Esophagus squamous epithelium (tissue), 5 donors: Measurements from ENCODE around the gene CDC42BPG. TPM values are rescaled to one million over a fixed set of nuclear protein-coding genes. Genes with fewer than 3 reads are reported as not detected.

Experiments used
- DNase-seq: peaks from one replicate; lab custom pipeline; 2025; lab: John Stamatoyannopoulos, UW
- H3K27ac ChIP-seq, 4 donors: fragments of 200-600 bp; sonication (generic); one replicate each; pipeline ENCODE4 v1.5.1; 2016 to 2019; ENCODE audit warnings: mild to moderate bottlenecking in 1 of 4
- H3K27me3 ChIP-seq, 4 donors: fragments of 200-600 bp; sonication (generic); 1 replicate in 3 of 4; 2 replicates in 1 of 4; pipeline versions ENCODE4 v1.5.1 to v1.6.0; 2017 to 2021; ENCODE audit warnings: antibody characterized with exemption in 1 of 4
- H3K36me3 ChIP-seq, 3 donors: fragments of 200-600 bp; sonication (generic); one replicate each; pipeline ENCODE4 v1.5.1; 2016 to 2019
- H3K4me1 ChIP-seq, 3 donors: fragments of 200-600 bp; sonication (generic); one replicate each; pipeline ENCODE4 v1.5.1; 2017 to 2019
- H3K4me3 ChIP-seq, 4 donors: fragments of 200-600 bp; sonication (generic); 1 replicate in 3 of 4; 2 replicates in 1 of 4; pipeline ENCODE4 v1.5.1; 2016 to 2019; ENCODE audit warnings: mild to moderate bottlenecking in 2 of 4, moderate library complexity in 1 of 4
- H3K9me3 ChIP-seq, 3 donors: fragments of 200-600 bp; sonication (generic); one replicate each; pipeline ENCODE4 v1.5.1; 2016 to 2019
- CTCF ChIP-seq, 6 experiments: fragments of 450-650 bp in 4 of 6; fragments of 200-600 bp in 2 of 6; sonication (generic) in 2 of 6; IDR thresholded peaks; one replicate each; pipeline ENCODE4 v1.5.1; 2016 to 2019; ENCODE audit warnings: antibody characterized with exemption in 6 of 6, mild to moderate bottlenecking in 4 of 6, moderate library complexity in 4 of 6
- POLR2A ChIP-seq, 4 donors: fragments of 450-650 bp; IDR thresholded peaks; one replicate each; pipeline ENCODE4 v1.6.1; 2017; ENCODE audit warnings: antibody characterized with exemption in 4 of 4, mild to moderate bottlenecking in 4 of 4, moderate library complexity in 3 of 4
- WGBS, 2 donors: methylation state at CpG; one replicate each; pipeline ENCODE4 v1.1.5; 2018; 5-methylcytosine and 5-hydroxymethylcytosine counted together
- intact Hi-C: fragments of 100-400 bp; cut with DNase I; formaldehyde crosslinking; loops from one replicate; pipeline ENCODE4 v1.15.0; 2022
- total RNA-seq, 4 donors: library from RNA; depleted of rRNA; stranded (reverse); fragments of >200 nt; gene quantifications; one replicate each; pipeline ENCODE4 v1.1.0, GENCODE V29; 2016
- donor health status: DM: yes; HTN: yes; CAD: no.

The CDC42BPG gene
- total RNA-seq, 4 donors from 2014 or later: 16.4 to 48.5 (median 25.0) TPM

- Histone ChIP-seq H3K4me3 (peak overlapping the region in 1 of 4 donors; percentile 19), H3K36me3 (peaks cover 2 to 41% (median 10%) of the 10 kb centered on the region in 3 donors), H3K27me3 (no peaks in the 10 kb centered on the region), H3K4me1 (peaks cover 59 to 99% (median 85%) of the 10 kb centered on the region in 3 donors), H3K27ac (peak overlapping the region; percentile 58 to 90 (median 85)), H3K9me3 (no peaks in the 10 kb centered on the region)
- intact Hi-C loops: no loop called here
- TF ChIP-seq CTCF (IDR thresholded peaks at IDR 0.05) (no peak), POLR2A (IDR thresholded peaks at IDR 0.05) (no peak)
- 41 to 51% methylated on average over 5 to 11 of the region's 19 CpGs for WGBS, 2 donors
- DNase-seq: no peak
Measured at GRCh38 chr11:64858467-64859263, 14.2 kb upstream of the CDC42BPG start.

GRCh38 chr11:64857485-64857884 lies 13.0 kb upstream of the CDC42BPG start:
- peaks cover 56 to 99% (median 83%) of the 10 kb centered on the region in 3 donors for H3K4me1 ChIP-seq
- TF ChIP-seq POLR2A (IDR thresholded peaks at IDR 0.05) (no peak), CTCF (IDR thresholded peaks at IDR 0.05) (no peak)
- DNase-seq: no peak
- intact Hi-C loops: no loop called here
- no peaks in the 10 kb centered on the region for H3K27me3 ChIP-seq
- no peak overlapping the region for H3K4me3 ChIP-seq
- H3K9me3 ChIP-seq: no peaks in the 10 kb centered on the region
- H3K27ac ChIP-seq: peak overlapping the region; percentile 45 to 90 (median 83)
- WGBS, 2 donors: 85 to 87% methylated on average over 5 of the region's 6 CpGs
- H3K36me3 ChIP-seq: peaks cover 3 to 53% (median 13%) of the 10 kb centered on the region in 3 donors

GRCh38 chr11:64856382-64857227 lies 12.2 kb upstream of the CDC42BPG start:
- peak overlapping the region in 1 of 4 donors; percentile 23 for H3K4me3 ChIP-seq
- H3K27ac ChIP-seq: peak overlapping the region; percentile 79 to 94 (median 88)
- intact Hi-C loops: no loop called here
- peaks cover 3 to 54% (median 13%) of the 10 kb centered on the region in 3 donors for H3K36me3 ChIP-seq
- WGBS, 2 donors: 19 to 43% methylated on average over 8 to 11 of the region's 20 CpGs
- no peaks in the 10 kb centered on the region for H3K9me3 ChIP-seq
- H3K4me1 ChIP-seq: peaks cover 49 to 100% (median 82%) of the 10 kb centered on the region in 3 donors
- DNase-seq: no peak
- TF ChIP-seq POLR2A (IDR thresholded peaks at IDR 0.05): no peak
- no peak for TF ChIP-seq CTCF (IDR thresholded peaks at IDR 0.05)
- no peaks in the 10 kb centered on the region for H3K27me3 ChIP-seq

- no peak for TF ChIP-seq POLR2A (IDR thresholded peaks at IDR 0.05)
- TF ChIP-seq CTCF (IDR thresholded peaks at IDR 0.05): no peak
- Histone ChIP-seq H3K27me3 (no peaks in the 10 kb centered on the region), H3K9me3 (no peaks in the 10 kb centered on the region), H3K36me3 (peaks cover 3 to 54% (median 13%) of the 10 kb centered on the region in 3 donors), H3K27ac (peak overlapping the region; percentile 79 to 94 (median 88)), H3K4me1 (peaks cover 53 to 100% (median 83%) of the 10 kb centered on the region in 3 donors), H3K4me3 (peak overlapping the region in 1 of 4 donors; percentile 28)
- no peak for DNase-seq
- WGBS, 2 donors: 54 to 56% methylated on average over 7 to 15 of the region's 22 CpGs
- intact Hi-C loops: no loop called here
Measured at GRCh38 chr11:64855596-64856304, 11.3 kb upstream of the CDC42BPG start.
